ENCODE data around the gene RNF222. TPM values are rescaled to one million over a fixed set of nuclear protein-coding genes. Genes with fewer than 3 reads are reported as not detected.

Gene RNF222
- total RNA-seq, 4 donors from 2014 or later: not detected

GRCh38 chr17:8435245-8436168 lies 37.9 kb upstream of the RNF222 start, which contains the start of gene NDEL1:
Gene NDEL1 (plus strand): TSS chr17:8435884. CDS start chr17:8444272, 8,388 bp downstream.
- TF ChIP-seq POLR2A (IDR thresholded peaks at IDR 0.05) (peak; percentile 99 to 100), CTCF (IDR thresholded peaks at IDR 0.05) (peak in 1 of 4 experiments; percentile 29)
- Histone ChIP-seq H3K4me1 (peaks cover 0 to 3% of the 10 kb centered on the region in 2 donors), H3K36me3 (no peaks in the 10 kb centered on the region), H3K4me3 (peak within 1 kb of the TSS; percentile 79 to 81), H3K9me3 (no peaks in the 10 kb centered on the region), H3K27ac (peak within 1 kb of the TSS; percentile 92 to 98), H3K27me3 (no peaks in the 10 kb centered on the region)
- DNase-seq: peak; percentile 98 to 99
- intact Hi-C loops (cut with DNase I; ENCODE audit: low total_unique reads): no loop called here

GRCh38 chr17:8430966-8431365 lies 33.3 kb upstream of the RNF222 start:
- DNase-seq: peak; percentile 89 to 93
- no peaks in the 10 kb centered on the region for H3K9me3 ChIP-seq
- H3K4me3 ChIP-seq: no peak overlapping the region

GRCh38 chr17:8426802-8427201 lies 29.2 kb upstream of the RNF222 start:
- Histone ChIP-seq H3K4me1 (peaks cover 0 to 3% of the 10 kb centered on the region in 2 donors), H3K27me3 (no peaks in the 10 kb centered on the region), H3K36me3 (no peaks in the 10 kb centered on the region), H3K4me3 (no peak overlapping the region), H3K9me3 (no peaks in the 10 kb centered on the region), H3K27ac (no peak overlapping the region)
- intact Hi-C loops (cut with DNase I; ENCODE audit: low total_unique reads): no loop called here
- TF ChIP-seq CTCF (IDR thresholded peaks at IDR 0.05) (no peak), POLR2A (IDR thresholded peaks at IDR 0.05) (no peak)
- no peak for DNase-seq

More at GRCh38 chr17:8430966-8431365, 33.3 kb upstream of the RNF222 start:
- H3K4me1 ChIP-seq: peaks cover 0 to 3% of the 10 kb centered on the region in 2 donors
- no peaks in the 10 kb centered on the region for H3K36me3 ChIP-seq
- no peaks in the 10 kb centered on the region for H3K27me3 ChIP-seq
- peak overlapping the region; percentile 77 to 87 for H3K27ac ChIP-seq
- intact Hi-C loops (cut with DNase I; ENCODE audit: low total_unique reads): no loop called here
- TF ChIP-seq CTCF (IDR thresholded peaks at IDR 0.05) (peak in 1 of 4 experiments; percentile 24), POLR2A (IDR thresholded peaks at IDR 0.05) (peak in 1 of 2 donors; percentile 21)

- H3K27ac ChIP-seq: no peak overlapping the region
- H3K9me3 ChIP-seq: no peaks in the 10 kb centered on the region
- H3K27me3 ChIP-seq: no peaks in the 10 kb centered on the region
- H3K4me3 ChIP-seq: no peak overlapping the region
- TF ChIP-seq CTCF (IDR thresholded peaks at IDR 0.05) (no peak), POLR2A (IDR thresholded peaks at IDR 0.05) (no peak)
- peaks cover 0 to under 1% of the 10 kb centered on the region in 2 donors for H3K4me1 ChIP-seq
- intact Hi-C loops (cut with DNase I; ENCODE audit: low total_unique reads): no loop called here
- H3K36me3 ChIP-seq: no peaks in the 10 kb centered on the region
- no peak for DNase-seq
These were observed 28.6 kb upstream of the RNF222 start for GRCh38 chr17:8426094-8426720.

GRCh38 chr17:8421571-8421970 lies 23.9 kb upstream of the RNF222 start:
- Histone ChIP-seq H3K9me3 (no peaks in the 10 kb centered on the region), H3K27ac (no peak overlapping the region), H3K4me1 (no peaks in the 10 kb centered on the region), H3K27me3 (no peaks in the 10 kb centered on the region), H3K4me3 (no peak overlapping the region), H3K36me3 (no peaks in the 10 kb centered on the region)
- no peak for TF ChIP-seq CTCF (IDR thresholded peaks at IDR 0.05)
- TF ChIP-seq POLR2A (IDR thresholded peaks at IDR 0.05): no peak
- DNase-seq: no peak
- intact Hi-C loops (cut with DNase I; ENCODE audit: low total_unique reads): no loop called here

Data from uterus (tissue), 4 donors.